Activated naive CD8-positive, alpha-beta T cell treated with anti-CD3 and anti-CD28 coated beads, Interleukin-2, amount 10 ng/mL, durations not matched to agents 7 days and 5 days (primary cell): ENCODE results near the gene PLSCR4. TPM values are rescaled to one million over a fixed set of nuclear protein-coding genes. Genes with fewer than 3 reads are reported as not detected.

ENCODE experiments used
- ATAC-seq: fragments of 150-1000 bp; cut with Tn5 transposase; one replicate; pipeline ENCODE4 v1.10.0; 2021; ENCODE audit warnings: low read depth, moderate library complexity
- POLR2A ChIA-PET: fragments of 350-600 bp; sonication (Branson Sonifier 250); formaldehyde crosslinking; loops from one replicate; lab custom pipeline; 2021; ENCODE audit warnings: antibody characterized with exemption; lab: Charles Lee
- DNase-seq: peaks from one replicate; pipeline ENCODE4 v3.0.0; 2021
- H3K27ac Mint-ChIP-seq: one replicate; pipeline ENCODE4 v1.8.0; 2022; ENCODE audit warnings: mild to moderate bottlenecking, mixed read lengths
- H3K27me3 Mint-ChIP-seq: one replicate; pipeline ENCODE4 v1.8.0; 2022; ENCODE audit warnings: mild to moderate bottlenecking, moderate library complexity, mixed read lengths
- H3K36me3 Mint-ChIP-seq: one replicate; pipeline ENCODE4 v1.8.0; 2021; ENCODE audit warnings: mild to moderate bottlenecking, mixed read lengths
- H3K4me1 Mint-ChIP-seq: one replicate; pipeline ENCODE4 v1.8.0; 2021; ENCODE audit warnings: mixed read lengths
- H3K4me3 Mint-ChIP-seq: one replicate; pipeline ENCODE4 v1.8.0; 2022; ENCODE audit warnings: mild to moderate bottlenecking, moderate library complexity, mixed read lengths
- H3K9me3 Mint-ChIP-seq: one replicate; pipeline ENCODE4 v1.8.0; 2021; ENCODE audit warnings: mixed read lengths
- total RNA-seq, 2 experiments: library from RNA; stranded (reverse); gene quantifications; one replicate each; pipeline ENCODE4 v1.2.3, GENCODE V29; 2021

Gene PLSCR4
- total RNA-seq, 2 experiments from 2014 or later: not detected

DNA sequence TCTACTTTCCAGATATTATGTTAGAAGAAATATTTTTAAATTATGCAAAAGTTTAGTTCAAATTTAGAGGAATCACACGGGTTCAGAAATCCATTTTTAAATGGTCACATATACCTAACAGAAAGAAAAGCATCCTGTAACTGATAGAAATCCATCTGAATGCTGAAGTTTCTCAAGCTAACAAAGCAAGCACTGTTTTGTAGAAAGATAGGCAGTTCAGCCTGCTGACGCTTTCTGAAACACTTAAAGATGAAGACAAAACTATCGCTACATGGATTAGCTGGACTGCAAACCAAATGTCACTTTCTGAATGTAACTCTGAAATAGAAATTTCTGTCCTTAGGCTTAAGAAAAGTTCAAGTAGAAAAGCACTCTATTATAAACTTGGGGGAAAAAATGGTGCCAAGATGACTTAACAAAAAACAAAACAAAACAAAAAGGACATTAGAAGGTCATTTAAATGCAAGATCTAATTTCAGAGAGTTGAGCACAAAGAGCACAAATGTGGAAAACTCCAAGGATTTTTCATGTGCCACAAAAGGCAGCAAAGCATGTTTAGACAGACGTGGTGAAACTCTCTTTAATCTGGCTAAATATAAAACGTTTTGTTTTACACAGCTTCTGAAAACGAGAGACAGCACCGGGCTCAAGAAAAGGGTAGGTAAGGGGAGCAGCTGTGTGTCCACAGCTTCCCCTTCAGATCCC is 91.1 kb downstream of the PLSCR4 start:
- H3K27ac Mint-ChIP-seq: no peak overlapping the region
- H3K36me3 Mint-ChIP-seq: no peaks in the 10 kb centered on the region
- no peaks in the 10 kb centered on the region for H3K9me3 Mint-ChIP-seq
- peaks cover 55% of the 10 kb centered on the region for H3K27me3 Mint-ChIP-seq
- no peak for ATAC-seq
- peak overlapping the region; percentile 69 for H3K4me3 Mint-ChIP-seq
- no peak for DNase-seq
- POLR2A ChIA-PET: no interaction called here
- peaks cover 7% of the 10 kb centered on the region for H3K4me1 Mint-ChIP-seq

DNA sequence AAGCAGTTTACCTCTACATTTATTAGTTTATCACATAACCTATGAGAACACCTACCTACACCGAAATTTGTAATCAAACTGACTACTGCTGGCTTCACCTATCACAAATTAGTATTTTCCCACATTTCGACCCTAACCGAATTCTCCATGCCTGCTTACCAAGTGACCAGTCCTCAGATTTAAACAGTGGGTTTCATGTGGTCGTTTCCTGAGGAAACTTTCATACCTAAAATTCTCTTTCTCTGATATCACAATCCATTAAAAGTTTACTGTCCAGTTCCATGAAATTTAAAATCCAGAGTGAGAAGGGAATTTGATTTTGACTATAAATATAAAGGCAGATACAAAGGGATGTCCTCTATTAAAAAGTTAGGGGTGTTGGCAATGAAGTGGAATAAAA is 91.9 kb downstream of the PLSCR4 start:
- Mint-ChIP-seq H3K4me1 (peaks cover 7% of the 10 kb centered on the region), H3K27me3 (peaks cover 55% of the 10 kb centered on the region), H3K27ac (no peak overlapping the region), H3K36me3 (no peaks in the 10 kb centered on the region), H3K4me3 (no peak overlapping the region), H3K9me3 (no peaks in the 10 kb centered on the region)
- POLR2A ChIA-PET: no interaction called here
- DNase-seq (no peak), ATAC-seq (no peak)

DNA sequence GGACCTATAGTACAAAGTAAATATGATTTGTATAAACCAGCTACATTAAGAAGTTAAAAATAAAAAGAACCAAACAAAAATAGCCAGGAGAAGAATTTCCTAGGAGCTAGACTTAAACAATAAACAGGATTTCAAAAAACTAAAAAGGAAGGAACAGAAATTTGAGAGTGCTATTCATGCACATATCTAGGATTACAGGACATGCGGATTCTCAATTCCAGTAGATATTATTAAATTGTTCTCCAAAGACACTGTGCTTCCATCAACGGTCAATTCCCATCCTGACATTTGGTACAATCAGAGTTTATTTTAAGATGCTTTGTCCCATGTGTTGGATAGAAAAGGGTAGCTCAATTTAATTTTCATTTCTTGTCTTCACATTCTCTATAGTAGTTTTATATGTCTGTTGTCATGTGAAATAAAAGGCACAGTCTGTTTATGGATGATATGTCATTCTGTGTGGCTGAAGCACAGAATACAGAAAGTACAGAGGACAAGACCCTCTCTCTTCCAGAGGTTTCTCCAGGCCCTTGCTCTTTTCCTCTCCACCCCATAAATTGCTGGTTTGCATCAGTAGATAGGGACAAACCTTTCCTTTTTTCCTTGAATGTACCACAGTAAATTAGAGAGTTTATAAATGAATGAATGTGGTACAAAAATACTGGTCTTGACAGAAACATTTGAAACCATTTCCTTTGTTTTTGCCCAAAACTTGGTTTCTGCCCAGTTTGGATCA is 93.4 kb downstream of the PLSCR4 start:
- no peak overlapping the region for H3K27ac Mint-ChIP-seq
- ATAC-seq (no peak), DNase-seq (no peak)
- H3K9me3 Mint-ChIP-seq: no peaks in the 10 kb centered on the region
- H3K36me3 Mint-ChIP-seq: no peaks in the 10 kb centered on the region
- H3K4me3 Mint-ChIP-seq: no peak overlapping the region
- peaks cover 45% of the 10 kb centered on the region for H3K27me3 Mint-ChIP-seq
- POLR2A ChIA-PET: no interaction called here
- H3K4me1 Mint-ChIP-seq: peaks cover 7% of the 10 kb centered on the region

DNA sequence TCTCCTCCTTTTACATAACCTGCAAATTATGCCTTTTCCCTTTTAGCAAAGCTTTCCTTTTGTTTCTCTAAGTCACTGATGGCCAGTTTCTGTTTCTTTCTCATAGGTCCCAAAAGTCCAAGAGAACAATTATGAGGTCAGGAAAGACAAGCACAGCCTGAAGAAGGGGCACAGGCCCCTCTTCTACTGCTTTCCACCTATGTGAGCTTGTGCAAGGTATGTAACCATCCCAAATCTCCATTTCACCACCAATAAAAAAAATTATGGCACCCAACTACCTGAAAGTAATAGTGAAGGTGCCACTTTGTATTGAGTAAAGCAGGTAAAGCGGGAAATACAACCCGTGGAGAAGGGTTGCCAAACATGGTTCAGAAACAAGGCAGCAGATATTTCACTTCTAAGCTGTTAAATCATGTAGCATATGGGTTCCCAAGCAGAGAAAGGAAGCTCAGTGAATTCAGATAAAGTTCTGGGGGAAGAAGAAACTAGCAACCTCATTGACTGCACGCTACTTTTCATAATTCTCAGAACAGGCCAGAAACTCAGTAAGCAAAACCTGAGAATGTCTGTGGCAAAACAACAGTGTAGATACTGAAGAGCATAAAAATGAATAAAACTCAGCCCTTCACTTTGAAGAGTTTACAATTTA is 94.1 kb downstream of the PLSCR4 start:
- Mint-ChIP-seq H3K4me3 (no peak overlapping the region), H3K9me3 (no peaks in the 10 kb centered on the region), H3K27me3 (peaks cover 38% of the 10 kb centered on the region), H3K36me3 (no peaks in the 10 kb centered on the region), H3K27ac (no peak overlapping the region), H3K4me1 (peaks cover 7% of the 10 kb centered on the region)
- DNase-seq (no peak), ATAC-seq (no peak)
- POLR2A ChIA-PET: no interaction called here

DNA sequence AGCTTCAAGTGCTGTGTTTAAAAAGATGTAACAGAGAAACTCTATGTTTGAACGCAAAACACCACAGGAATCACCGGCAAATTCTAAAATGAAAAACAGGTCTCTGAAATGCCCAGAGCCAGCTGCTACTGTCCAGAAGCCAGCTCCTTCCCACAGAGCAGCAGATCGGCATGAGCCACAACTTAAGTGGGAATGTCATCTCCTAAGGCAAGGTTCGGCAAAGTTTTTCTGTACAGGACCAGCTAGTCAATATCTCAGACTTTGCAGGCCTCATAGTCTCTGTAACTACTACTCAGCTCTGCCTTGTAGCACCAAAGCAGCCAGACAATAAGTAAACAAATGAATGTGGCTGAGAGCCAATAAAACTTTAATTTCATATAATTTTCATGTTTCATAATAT is 94.8 kb downstream of the PLSCR4 start:
- DNase-seq (no peak), ATAC-seq (no peak)
- POLR2A ChIA-PET: no interaction called here
- Mint-ChIP-seq H3K9me3 (no peaks in the 10 kb centered on the region), H3K36me3 (no peaks in the 10 kb centered on the region), H3K27ac (no peak overlapping the region), H3K27me3 (peaks cover 32% of the 10 kb centered on the region), H3K4me3 (no peak overlapping the region), H3K4me1 (peaks cover 4% of the 10 kb centered on the region)

DNA sequence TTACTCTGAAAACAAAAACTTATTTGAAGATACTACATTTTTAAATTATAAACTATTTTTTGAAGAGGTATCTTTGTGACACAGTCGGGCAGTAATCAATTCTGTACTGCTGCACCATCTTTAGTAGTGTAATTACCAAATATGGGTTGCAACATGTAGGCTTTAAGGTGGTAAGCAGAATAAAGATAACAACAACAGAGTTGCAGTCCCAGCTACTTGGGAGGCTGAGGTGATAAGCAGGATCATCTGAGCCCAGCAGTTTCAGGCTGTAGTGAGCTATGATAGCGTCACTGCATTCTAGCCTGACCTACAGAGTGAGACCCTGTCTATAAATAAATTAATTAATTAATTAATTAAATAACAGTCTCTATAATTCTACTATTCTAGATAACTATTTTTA is 95.9 kb downstream of the PLSCR4 start:
- H3K4me1 Mint-ChIP-seq: no peaks in the 10 kb centered on the region
- no peaks in the 10 kb centered on the region for H3K9me3 Mint-ChIP-seq
- no peak overlapping the region for H3K4me3 Mint-ChIP-seq
- H3K36me3 Mint-ChIP-seq: no peaks in the 10 kb centered on the region
- POLR2A ChIA-PET: no interaction called here
- no peak overlapping the region for H3K27ac Mint-ChIP-seq
- DNase-seq: no peak
- no peak for ATAC-seq
- H3K27me3 Mint-ChIP-seq: peaks cover 26% of the 10 kb centered on the region

DNA sequence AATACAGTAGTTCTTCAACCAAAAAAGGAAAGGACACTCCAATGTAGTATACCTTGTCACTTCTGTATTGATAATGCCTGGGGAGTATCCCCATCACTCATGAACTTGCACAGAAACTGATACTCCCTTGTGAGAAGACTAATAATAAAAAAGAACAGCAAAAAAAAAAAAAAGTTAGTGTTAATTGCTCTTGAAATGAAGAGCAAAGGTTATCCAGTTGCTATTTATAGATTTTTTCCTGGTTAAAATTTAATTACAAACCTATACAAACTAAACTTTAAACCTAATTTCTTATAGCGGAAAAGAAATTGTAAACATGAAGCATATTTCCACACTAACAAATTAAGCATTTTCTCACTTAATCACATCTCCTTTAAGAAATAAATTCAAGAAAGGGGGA is 96.6 kb downstream of the PLSCR4 start:
- Mint-ChIP-seq H3K27me3 (peaks cover 20% of the 10 kb centered on the region), H3K36me3 (no peaks in the 10 kb centered on the region), H3K9me3 (no peaks in the 10 kb centered on the region), H3K27ac (no peak overlapping the region), H3K4me1 (no peaks in the 10 kb centered on the region), H3K4me3 (no peak overlapping the region)
- no peak for DNase-seq
- ATAC-seq: no peak
- POLR2A ChIA-PET: no interaction called here

DNA sequence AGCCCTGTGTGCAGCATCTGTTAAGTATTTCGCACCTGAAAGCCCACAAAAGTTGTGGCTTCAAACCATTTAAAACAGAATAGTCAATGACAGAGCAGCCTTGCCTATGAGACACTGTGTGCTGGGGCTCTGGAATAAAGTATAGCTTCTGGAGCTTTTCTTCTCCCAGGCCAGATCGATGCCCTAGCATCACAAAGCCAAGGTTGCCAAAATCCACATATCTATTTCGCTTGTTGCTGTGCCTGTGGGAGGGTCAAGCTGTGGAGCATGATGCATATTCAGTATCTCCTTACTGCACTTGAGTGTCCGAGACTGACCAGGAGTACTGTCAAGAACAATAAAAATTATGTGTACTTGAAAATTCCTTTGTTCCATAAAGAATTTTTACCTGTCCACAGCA is 97.5 kb downstream of the PLSCR4 start:
- Mint-ChIP-seq H3K36me3 (no peaks in the 10 kb centered on the region), H3K4me1 (no peaks in the 10 kb centered on the region), H3K27ac (no peak overlapping the region), H3K9me3 (no peaks in the 10 kb centered on the region), H3K4me3 (no peak overlapping the region), H3K27me3 (peaks cover 11% of the 10 kb centered on the region)
- POLR2A ChIA-PET: no interaction called here
- DNase-seq: no peak
- ATAC-seq: no peak

DNA sequence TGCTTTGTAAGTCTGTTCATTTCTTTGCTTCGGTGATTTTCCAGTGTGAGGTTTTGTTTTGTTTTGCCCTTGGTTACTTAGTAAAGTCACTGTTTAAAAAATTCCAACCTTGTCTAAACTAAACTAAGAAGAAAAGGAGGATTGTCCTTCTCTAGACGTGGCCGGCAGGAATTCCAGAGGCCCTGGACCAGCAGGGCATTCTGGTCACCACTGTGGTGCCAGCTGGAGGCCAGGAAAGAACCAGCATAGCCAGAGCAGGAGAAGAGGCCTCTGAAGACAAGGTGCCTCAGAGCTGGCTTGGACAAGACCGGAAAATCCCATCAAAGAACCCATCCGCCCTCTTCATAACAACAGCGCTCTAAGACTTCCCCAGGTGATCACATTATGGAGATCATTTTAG is 98.1 kb downstream of the PLSCR4 start:
- H3K4me1 Mint-ChIP-seq: no peaks in the 10 kb centered on the region
- POLR2A ChIA-PET: no interaction called here
- ATAC-seq: no peak
- H3K4me3 Mint-ChIP-seq: no peak overlapping the region
- H3K9me3 Mint-ChIP-seq: no peaks in the 10 kb centered on the region
- no peak for DNase-seq
- H3K27ac Mint-ChIP-seq: no peak overlapping the region
- H3K36me3 Mint-ChIP-seq: no peaks in the 10 kb centered on the region
- H3K27me3 Mint-ChIP-seq: peaks cover 7% of the 10 kb centered on the region

DNA sequence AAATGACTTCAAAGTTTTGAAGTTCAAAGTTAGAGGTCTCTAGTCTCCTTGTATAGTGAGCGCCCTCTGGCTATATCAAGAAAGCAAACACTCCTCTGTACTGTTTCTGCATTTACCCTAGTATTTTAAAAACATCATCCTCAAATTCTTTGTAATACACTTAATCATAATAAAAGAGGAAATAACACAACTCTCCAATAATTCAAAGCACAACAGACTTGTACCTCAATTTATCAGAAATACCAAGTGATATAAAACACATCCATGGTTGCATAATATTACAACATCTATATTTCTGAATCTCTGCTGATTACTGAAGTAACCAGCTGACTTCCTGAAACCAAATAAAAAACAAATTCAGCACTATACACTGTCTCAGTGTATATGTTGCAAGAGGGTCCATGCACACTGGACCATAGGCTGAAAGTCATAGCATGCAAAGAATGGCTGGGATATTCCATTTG is 102.4 kb downstream of the PLSCR4 start:
- no peaks in the 10 kb centered on the region for H3K36me3 Mint-ChIP-seq
- no peak overlapping the region for H3K4me3 Mint-ChIP-seq
- no peak for ATAC-seq
- no peaks in the 10 kb centered on the region for H3K9me3 Mint-ChIP-seq
- DNase-seq: no peak
- H3K4me1 Mint-ChIP-seq: no peaks in the 10 kb centered on the region
- H3K27me3 Mint-ChIP-seq: peaks cover 7% of the 10 kb centered on the region
- POLR2A ChIA-PET: no interaction called here
- H3K27ac Mint-ChIP-seq: no peak overlapping the region

DNA sequence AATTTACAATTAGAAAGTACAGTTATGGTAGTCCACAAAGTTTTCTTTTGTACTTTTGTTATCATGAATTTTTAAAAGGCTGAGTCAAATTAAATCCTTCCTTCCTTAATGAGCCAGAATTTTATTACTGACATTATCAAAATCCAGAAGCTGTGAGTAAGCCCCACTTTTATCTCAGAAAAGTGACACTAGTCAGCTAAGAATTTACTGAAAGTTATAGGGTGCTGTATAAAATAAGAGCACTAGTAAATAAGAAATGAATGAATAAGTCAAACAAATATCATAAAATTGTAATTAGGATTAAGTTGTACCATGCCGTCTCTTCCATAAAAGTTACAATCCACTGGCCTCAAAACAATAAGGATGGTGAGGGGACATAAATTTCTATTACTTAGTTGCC is 105.3 kb downstream of the PLSCR4 start:
- ATAC-seq (no peak), DNase-seq (no peak)
- peaks cover 7% of the 10 kb centered on the region for H3K27me3 Mint-ChIP-seq
- H3K9me3 Mint-ChIP-seq: no peaks in the 10 kb centered on the region
- no peak overlapping the region for H3K4me3 Mint-ChIP-seq
- no peak overlapping the region for H3K27ac Mint-ChIP-seq
- no peaks in the 10 kb centered on the region for H3K4me1 Mint-ChIP-seq
- no peaks in the 10 kb centered on the region for H3K36me3 Mint-ChIP-seq
- POLR2A ChIA-PET: no interaction called here

DNA sequence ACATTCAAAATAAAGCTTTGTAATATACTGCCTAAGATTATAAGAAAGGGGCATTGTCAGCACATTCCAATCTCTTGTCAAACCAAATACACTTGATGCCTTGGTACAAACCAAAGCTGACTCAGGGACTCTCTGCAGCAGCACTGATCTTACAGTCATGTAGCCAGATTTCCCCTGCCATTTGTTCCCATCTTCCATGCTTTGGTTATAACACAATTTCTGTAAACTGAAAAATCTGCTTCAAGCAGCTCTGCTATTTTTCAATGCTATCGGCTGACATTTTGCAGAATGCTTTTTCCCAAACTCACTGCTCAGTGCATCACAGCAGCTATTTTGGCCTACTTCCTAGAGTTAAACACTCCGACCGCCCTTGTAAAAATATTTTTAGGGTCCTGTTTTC is 108.1 kb downstream of the PLSCR4 start:
- Mint-ChIP-seq H3K9me3 (no peaks in the 10 kb centered on the region), H3K4me3 (no peak overlapping the region), H3K27me3 (peaks cover 7% of the 10 kb centered on the region), H3K27ac (no peak overlapping the region), H3K36me3 (no peaks in the 10 kb centered on the region), H3K4me1 (no peaks in the 10 kb centered on the region)
- DNase-seq: no peak
- POLR2A ChIA-PET: no interaction called here
- no peak for ATAC-seq
